ENCODE results near the gene TRIM26.
"Not testable (repeated sequence)": the region's sequence is repeated elsewhere in the genome, so short reads cannot be mapped to it uniquely, and the experiment has no call there.

TRIM26 gene

GRCh38 chr6:30154709-30155519 is 58.3 kb downstream of the TRIM26 start:
- no peak for DNase-seq (ENCODE audit: low read depth)

GRCh38 chr6:30154061-30154460 is 59.1 kb downstream of the TRIM26 start:
- no peak for DNase-seq (ENCODE audit: low read depth)

DNA sequence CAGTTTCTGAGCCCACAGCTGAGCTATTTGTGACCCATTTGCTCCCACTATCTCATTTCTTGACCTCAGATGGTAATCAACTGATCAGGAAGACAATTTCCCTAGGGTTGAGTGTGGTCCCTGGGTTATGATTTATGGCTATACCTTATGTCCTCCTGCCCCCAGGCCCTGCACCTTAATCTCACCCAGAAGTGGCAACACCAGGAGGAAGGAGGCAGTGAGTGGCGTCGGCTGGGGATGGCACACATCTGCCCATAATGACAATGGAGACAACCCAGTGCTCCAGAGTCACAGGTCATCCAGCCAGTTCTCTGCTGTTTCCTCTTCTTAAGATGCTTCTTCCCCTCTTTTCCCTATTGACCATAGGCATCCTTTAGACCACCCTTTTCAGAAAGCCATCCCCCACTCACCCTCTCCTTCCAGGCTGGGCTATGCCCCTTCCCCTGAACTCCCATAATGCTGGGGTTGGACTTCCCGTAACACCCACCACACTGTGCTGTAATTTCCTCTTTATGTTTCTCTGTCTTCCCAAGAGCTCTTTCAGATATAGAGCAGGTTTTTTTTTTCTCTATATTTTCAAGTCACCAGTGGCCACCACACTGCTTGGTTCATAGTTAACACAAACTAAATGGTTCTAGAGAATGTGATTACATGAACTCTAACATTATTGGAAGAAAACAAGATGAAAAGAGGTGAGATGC is 60.1 kb downstream of the TRIM26 start:
- DNase-seq (ENCODE audit: low read depth), result no peak

GRCh38 chr6:30152016-30152673 is 61.1 kb downstream of the TRIM26 start:
- no peak for DNase-seq (ENCODE audit: low read depth)

GRCh38 chr6:30151580-30151979 is 61.6 kb downstream of the TRIM26 start:
- no peak for DNase-seq (ENCODE audit: low read depth)

- DNase-seq (ENCODE audit: low read depth), result no peak
Measured at GRCh38 chr6:30150671-30151395, 62.4 kb downstream of the TRIM26 start.

DNA sequence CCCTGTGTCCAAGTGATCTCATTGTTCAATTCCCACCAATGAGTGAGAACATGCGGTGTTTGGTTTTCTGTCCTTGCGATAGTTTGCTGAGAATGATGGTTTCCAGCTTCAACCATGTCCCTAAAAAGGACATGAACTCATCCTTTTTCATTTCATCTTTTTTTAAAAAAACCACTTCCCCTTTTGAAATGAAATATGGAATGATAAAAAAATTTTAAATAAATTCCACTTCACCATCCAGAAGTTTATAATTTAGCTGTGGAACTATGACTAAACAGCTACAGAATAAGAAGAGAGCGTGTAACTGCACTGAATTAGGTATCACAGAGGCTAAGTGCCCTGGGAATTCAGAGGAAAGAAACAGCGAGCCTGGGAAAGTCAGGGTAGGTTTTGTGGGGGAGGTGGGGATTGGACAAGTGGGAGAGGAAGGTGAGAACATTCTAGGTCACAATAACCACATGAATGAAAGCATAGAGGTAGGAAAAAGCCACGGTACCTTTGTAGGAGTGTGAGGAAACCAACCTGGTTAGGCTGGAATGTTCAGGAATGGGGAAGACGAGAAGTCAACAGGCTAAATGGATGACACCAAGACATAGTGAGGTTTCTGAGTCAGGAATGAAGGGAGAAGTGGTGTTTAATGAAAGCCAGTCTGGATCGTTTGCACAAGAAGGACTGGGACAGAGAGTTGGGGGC is 63.2 kb downstream of the TRIM26 start:
- no peak for DNase-seq (ENCODE audit: low read depth)

DNA sequence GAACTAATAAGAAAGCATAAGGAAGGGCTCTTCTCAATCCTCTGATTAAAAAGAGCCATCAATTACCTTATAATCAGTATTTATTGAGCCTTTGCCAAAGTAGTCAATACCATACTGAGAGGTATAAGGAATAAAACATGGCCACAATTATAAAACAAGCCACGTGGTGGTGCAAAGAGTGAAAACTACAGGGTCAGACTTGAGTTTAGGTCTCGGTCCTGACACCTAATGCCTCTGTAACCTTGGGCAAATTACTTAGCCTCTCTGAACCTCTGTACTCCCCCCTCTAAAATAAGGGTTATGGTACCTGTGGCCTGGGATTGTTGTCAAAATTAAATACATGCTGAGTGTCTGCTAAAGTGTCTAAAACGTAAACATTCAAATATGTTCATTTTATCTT is 64.0 kb downstream of the TRIM26 start:
- DNase-seq (ENCODE audit: low read depth), result no peak

- DNase-seq (ENCODE audit: low read depth), result no peak
Measured at GRCh38 chr6:30147096-30147495, 66.1 kb downstream of the TRIM26 start.

DNA sequence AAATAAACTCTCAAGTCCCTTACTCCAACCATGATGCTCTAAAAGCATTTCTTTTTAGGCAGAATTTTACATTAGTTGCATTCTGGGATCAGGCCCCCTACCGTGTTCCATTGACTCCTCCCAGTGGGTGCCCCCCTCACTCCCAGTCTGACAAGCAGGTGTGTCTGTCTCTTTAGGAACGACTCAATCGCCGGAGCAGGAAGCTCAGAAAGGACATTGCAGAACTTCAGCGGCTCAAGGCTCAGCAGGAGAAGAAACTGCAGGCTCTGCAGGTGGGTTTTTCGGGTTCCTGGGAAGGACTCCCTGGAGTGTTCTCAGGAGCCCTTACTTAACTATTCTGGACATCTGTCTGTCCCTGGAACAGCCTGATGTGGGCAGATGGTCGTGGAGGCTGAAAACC is 67.4 kb downstream of the TRIM26 start:
- no peak for DNase-seq (ENCODE audit: low read depth)

DNA sequence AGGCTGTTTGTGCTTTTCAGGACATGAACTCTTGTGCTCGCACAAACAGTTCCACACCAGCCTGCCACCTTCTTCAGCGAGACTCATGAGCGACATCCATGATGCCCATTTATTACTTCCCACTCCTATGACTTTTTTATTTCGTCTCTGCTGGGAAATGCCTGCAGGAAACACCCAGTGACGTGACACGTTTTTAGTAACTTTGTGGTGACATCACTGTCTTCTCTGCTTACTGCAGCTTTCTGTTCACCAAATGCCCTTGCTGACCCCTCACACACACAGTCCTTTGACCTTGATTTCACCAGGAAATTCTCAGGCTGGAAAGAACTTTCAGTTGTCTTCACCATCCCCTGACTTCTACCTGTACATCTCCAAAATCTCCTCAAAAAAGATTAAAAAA is 68.4 kb downstream of the TRIM26 start:
- no peak for DNase-seq (ENCODE audit: low read depth)

- no peak for DNase-seq (ENCODE audit: low read depth)
Measured at GRCh38 chr6:30143780-30144179, 69.4 kb downstream of the TRIM26 start.

- no peak for DNase-seq (ENCODE audit: low read depth)
Measured at GRCh38 chr6:30142665-30143064, 70.5 kb downstream of the TRIM26 start.

DNA sequence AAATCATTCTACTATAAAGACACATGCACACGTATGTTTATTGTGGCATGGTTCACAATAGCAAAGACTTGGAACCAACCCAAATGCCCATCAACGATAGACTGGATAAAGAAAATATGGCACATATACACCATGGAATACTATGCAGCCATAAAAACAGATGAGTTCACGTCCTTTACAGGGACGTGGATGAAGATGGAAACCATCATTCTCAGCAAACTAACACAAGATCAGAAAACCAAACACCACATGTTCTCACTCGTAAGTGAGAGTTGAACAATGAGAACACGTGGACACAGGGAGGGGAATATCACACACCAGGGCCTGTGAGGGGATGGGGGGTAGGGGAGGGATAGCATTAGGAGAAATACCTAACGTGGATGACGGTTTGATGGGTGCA is 73.0 kb downstream of the TRIM26 start:
- not testable (repeated sequence) for DNase-seq (ENCODE audit: low read depth)

- no peak for DNase-seq (ENCODE audit: low read depth)
Measured at GRCh38 chr6:30136570-30137286, 76.5 kb downstream of the TRIM26 start.

DNA sequence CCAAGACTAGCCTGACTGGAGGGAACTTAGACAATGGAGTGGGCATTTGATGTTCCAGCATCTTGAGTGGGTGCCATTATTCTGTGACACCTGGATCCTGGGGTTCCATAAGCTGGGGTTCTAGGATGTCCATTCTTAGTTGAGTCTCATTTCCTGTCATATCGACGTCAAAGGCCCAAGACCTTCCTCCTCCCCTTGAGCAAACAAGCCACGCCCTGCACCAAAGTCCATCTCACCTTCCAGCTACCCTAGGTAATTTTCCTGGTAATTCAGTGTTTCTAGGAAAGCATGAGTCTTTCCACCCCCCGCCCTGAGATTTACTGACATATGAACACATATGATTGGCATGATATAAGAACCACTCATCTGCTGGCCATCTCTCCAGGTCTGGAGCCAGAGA is 77.4 kb downstream of the TRIM26 start, which contains the start of gene TRIM40:
Gene TRIM40, plus strand, starts transcription at position 384 of the 400 bp plus-strand sequence. CDS start 897 bp downstream, outside the sequence.
- no peak for DNase-seq (ENCODE audit: low read depth)

GRCh38 chr6:30135147-30135546 is 78.1 kb downstream of the TRIM26 start:
- no peak for DNase-seq (ENCODE audit: low read depth)

Data from stimulated activated CD8-positive, alpha-beta memory T cell treated with anti-CD3 and anti-CD28 coated beads, Interleukin-12 subunit alpha, Interleukin-12 subunit beta, amount 100 ng/mL, for 4 hours (primary cell).